Measurements from ENCODE around the gene NRROS. TPM values are rescaled to one million over a fixed set of nuclear protein-coding genes. Genes with fewer than 3 reads are reported as not detected.

The NRROS gene
- total and polyA plus RNA-seq, 2 of the 13 experiments (the other 11 are each of a cell fraction or from before 2014, with no cell fraction given) = not detected

DNA sequence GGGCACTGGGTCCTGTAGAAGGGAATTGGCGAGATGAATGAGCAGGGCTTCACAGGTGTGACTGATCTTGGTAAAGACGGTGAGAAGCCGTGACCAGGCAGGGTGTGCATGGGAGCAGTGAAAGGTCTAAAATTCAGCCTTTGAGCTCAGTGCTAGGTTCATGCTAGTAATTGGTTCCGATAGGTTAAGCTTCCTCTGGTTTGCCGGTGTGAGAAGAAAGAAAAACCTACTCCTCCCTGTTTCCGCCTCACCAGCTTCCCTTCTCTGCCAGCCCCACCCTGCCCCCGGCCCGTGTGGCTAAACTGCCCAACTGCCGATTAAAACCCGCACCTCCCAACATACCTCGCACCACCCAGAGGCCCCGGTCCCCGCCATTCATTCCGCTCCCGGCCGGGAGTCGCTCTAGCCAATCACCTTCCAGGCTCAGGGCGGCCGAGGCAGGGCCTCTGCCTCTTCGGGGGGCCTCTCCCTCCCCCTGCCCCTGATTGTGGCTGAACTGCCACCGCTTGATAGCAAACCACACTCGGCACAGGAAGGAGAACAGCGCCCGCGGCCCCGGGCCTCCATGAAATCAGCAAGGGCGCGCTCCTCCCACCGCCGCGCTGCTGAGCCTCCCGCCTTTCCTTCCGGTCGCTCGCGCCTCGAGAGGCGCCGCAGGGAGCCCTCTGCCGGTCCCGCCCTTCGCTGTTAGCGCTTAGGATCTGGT, 7.3 kb upstream of the NRROS start (continued):
- TF ChIP-seq, protein P1, sequence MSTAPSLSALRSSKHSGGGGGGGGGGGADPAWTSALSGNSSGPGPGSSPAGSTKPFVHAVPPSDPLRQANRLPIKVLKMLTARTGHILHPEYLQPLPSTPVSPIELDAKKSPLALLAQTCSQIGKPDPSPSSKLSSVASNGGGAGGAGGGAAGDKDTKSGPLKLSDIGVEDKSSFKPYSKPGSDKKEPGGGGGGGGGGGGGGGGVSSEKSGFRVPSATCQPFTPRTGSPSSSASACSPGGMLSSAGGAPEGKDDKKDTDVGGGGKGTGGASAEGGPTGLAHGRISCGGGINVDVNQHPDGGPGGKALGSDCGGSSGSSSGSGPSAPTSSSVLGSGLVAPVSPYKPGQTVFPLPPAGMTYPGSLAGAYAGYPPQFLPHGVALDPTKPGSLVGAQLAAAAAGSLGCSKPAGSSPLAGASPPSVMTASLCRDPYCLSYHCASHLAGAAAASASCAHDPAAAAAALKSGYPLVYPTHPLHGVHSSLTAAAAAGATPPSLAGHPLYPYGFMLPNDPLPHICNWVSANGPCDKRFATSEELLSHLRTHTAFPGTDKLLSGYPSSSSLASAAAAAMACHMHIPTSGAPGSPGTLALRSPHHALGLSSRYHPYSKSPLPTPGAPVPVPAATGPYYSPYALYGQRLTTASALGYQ (CRISPR knock-in tag; IDR thresholded peaks at IDR 0.05) = no peak
- TF ChIP-seq NFE2 (CRISPR knock-in tag; IDR thresholded peaks at IDR 0.05) (no peak), ARNT (IDR thresholded peaks at IDR 0.05) (no peak), ZNF232 (CRISPR knock-in tag; IDR thresholded peaks at IDR 0.05; ENCODE audit: borderline replicate concordance) (no peak), NFATC3 (CRISPR knock-in tag; IDR thresholded peaks at IDR 0.05) (0 out of 2 replicates have a peak, but pooled peaks have one; percentile 17), AGO2 (optimal IDR thresholded peaks at IDR 0.05; ENCODE audit: low read depth, low read length) (no peak), EEA1 (CRISPR knock-in tag; IDR thresholded peaks at IDR 0.05; ENCODE audit: borderline replicate concordance) (no peak; the same call in 1 of the 2 replicates), ZFP41 (CRISPR knock-in tag; IDR thresholded peaks at IDR 0.05; ENCODE audit: borderline replicate concordance) (no peak), NFKBIZ (CRISPR knock-in tag; IDR thresholded peaks at IDR 0.05) (0 out of 2 replicates have a peak, but pooled peaks have one; percentile 49), MAFK (conservative IDR thresholded peaks at IDR 0.05 in 1 of 2, IDR thresholded peaks at IDR 0.05 in 1 of 2; ENCODE audit: low read length in 2 of 2) (no peak)
- TF ChIP-seq, protein P2, sequence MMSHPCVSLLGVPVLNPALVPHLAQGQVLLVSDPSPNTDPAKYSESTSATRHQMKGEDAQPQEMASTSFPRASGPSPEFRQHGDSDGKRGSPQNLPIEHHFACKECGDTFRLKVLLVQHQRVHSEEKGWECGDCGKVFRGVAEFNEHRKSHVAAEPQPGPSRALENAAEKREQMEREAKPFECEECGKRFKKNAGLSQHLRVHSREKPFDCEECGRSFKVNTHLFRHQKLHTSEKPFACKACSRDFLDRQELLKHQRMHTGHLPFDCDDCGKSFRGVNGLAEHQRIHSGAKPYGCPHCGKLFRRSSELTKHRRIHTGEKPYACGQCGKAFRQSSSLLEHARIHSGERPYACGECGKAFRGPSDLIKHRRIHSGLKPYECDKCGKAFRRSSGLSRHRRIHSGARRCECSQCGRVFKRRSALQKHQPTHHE (CRISPR knock-in tag; IDR thresholded peaks at IDR 0.05; ENCODE audit: borderline replicate concordance) = no peak
- TF ChIP-seq, protein P3, sequence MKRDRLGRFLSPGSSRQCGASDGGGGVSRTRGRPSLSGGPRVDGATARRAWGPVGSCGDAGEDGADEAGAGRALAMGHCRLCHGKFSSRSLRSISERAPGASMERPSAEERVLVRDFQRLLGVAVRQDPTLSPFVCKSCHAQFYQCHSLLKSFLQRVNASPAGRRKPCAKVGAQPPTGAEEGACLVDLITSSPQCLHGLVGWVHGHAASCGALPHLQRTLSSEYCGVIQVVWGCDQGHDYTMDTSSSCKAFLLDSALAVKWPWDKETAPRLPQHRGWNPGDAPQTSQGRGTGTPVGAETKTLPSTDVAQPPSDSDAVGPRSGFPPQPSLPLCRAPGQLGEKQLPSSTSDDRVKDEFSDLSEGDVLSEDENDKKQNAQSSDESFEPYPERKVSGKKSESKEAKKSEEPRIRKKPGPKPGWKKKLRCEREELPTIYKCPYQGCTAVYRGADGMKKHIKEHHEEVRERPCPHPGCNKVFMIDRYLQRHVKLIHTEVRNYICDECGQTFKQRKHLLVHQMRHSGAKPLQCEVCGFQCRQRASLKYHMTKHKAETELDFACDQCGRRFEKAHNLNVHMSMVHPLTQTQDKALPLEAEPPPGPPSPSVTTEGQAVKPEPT (CRISPR knock-in tag; IDR thresholded peaks at IDR 0.05; ENCODE audit: low read depth) = no peak
- TF ChIP-seq, protein P4, sequence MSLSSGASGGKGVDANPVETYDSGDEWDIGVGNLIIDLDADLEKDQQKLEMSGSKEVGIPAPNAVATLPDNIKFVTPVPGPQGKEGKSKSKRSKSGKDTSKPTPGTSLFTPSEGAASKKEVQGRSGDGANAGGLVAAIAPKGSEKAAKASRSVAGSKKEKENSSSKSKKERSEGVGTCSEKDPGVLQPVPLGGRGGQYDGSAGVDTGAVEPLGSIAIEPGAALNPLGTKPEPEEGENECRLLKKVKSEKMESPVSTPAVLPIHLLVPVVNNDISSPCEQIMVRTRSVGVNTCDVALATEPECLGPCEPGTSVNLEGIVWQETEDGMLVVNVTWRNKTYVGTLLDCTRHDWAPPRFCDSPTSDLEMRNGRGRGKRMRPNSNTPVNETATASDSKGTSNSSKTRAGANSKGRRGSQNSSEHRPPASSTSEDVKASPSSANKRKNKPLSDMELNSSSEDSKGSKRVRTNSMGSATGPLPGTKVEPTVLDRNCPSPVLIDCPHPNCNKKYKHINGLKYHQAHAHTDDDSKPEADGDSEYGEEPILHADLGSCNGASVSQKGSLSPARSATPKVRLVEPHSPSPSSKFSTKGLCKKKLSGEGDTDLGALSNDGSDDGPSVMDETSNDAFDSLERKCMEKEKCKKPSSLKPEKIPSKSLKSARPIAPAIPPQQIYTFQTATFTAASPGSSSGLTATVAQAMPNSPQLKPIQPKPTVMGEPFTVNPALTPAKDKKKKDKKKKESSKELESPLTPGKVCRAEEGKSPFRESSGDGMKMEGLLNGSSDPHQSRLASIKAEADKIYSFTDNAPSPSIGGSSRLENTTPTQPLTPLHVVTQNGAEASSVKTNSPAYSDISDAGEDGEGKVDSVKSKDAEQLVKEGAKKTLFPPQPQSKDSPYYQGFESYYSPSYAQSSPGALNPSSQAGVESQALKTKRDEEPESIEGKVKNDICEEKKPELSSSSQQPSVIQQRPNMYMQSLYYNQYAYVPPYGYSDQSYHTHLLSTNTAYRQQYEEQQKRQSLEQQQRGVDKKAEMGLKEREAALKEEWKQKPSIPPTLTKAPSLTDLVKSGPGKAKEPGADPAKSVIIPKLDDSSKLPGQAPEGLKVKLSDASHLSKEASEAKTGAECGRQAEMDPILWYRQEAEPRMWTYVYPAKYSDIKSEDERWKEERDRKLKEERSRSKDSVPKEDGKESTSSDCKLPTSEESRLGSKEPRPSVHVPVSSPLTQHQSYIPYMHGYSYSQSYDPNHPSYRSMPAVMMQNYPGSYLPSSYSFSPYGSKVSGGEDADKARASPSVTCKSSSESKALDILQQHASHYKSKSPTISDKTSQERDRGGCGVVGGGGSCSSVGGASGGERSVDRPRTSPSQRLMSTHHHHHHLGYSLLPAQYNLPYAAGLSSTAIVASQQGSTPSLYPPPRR (CRISPR knock-in tag; IDR thresholded peaks at IDR 0.05; ENCODE audit: borderline replicate concordance) = peak; percentile 10; the same call in 1 of the 2 replicates
- TF ChIP-seq, protein P5, sequence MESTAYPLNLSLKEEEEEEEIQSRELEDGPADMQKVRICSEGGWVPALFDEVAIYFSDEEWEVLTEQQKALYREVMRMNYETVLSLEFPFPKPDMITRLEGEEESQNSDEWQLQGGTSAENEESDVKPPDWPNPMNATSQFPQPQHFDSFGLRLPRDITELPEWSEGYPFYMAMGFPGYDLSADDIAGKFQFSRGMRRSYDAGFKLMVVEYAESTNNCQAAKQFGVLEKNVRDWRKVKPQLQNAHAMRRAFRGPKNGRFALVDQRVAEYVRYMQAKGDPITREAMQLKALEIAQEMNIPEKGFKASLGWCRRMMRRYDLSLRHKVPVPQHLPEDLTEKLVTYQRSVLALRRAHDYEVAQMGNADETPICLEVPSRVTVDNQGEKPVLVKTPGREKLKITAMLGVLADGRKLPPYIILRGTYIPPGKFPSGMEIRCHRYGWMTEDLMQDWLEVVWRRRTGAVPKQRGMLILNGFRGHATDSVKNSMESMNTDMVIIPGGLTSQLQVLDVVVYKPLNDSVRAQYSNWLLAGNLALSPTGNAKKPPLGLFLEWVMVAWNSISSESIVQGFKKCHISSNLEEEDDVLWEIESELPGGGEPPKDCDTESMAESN (CRISPR knock-in tag; conservative IDR thresholded peaks at IDR 0.05) = 0 out of 2 replicates have a peak, but pooled peaks have one; percentile 23

Measured in HepG2 (cell line).